Stimulated activated naive CD4-positive, alpha-beta T cell (primary cell): ENCODE results near the gene HIP1.
"Not testable (repeated sequence)": the region's sequence is repeated elsewhere in the genome, so short reads cannot be mapped to it uniquely, and the experiment has no call there.

Experiments
- DNase-seq, 6 experiments: peaks; one replicate each; lab custom pipeline; 2025; lab: John Stamatoyannopoulos, UW

Gene HIP1

GRCh38 chr7:75716992-75717626 is 21.6 kb downstream of the HIP1 start:
- no peak for DNase-seq

DNA sequence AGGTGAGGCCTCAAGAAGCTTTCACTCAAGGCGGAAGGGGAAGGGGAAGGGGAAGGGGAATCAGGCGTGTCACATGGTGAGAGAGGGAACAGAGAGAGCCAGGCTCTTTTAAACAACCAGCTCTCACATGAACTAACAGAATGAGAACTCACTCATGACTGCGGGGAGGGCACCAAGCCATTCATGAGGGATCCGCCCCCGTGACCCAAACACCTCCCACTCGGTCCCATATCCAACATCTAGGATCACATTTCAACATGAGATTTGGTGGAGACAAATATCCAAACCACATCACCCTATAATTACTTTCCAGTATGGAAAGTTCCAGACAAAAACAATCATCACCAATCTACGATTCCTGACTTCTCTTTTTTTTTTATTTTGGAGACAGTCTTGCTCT is 22.9 kb downstream of the HIP1 start:
- no peak for DNase-seq

- no peak for DNase-seq
Observed at GRCh38 chr7:75712517-75713361, 26.0 kb downstream of the HIP1 start.

DNA sequence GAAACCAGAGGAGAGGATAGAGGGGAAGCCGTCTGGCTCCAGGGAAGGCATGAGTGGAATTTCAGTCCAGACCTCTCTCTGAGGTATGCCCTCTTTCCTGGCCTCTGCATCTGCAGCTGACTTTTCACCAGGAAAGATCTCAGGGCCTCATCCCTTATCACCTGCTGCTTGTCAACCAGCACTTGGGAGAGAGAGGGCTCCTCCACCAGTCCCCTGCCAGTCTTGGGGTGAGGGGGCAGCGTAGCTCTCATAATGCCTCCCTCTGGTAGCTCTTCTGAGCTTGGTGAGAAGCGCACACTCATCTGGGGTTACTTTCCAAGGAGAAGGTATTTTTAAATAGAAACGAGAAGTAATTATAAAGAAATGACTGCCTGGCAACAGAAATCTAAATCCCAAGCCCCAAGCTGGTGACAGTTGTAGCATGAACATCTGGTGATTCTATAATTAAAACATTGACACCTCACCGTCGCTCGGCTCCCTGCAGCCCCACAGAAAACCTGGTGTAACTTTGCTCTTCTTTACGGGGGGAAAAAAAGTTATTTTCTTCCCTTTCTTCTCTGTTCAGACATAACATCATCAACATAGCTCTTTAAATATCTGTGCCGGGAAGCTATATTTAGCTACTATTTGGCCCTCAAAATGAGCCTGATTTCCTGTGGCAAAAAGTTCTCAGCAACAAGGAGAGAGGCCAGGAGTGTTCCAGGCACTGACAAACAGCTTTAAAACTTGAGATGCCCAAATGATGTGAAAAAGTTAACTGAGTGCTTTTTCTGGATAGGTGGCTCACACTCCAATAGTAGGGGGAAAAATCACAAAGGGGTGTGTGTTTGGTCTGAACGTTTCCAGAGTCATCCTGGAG is 26.9 kb downstream of the HIP1 start:
- DNase-seq = no peak

GRCh38 chr7:75711076-75711475 is 27.7 kb downstream of the HIP1 start:
- no peak for DNase-seq

DNA sequence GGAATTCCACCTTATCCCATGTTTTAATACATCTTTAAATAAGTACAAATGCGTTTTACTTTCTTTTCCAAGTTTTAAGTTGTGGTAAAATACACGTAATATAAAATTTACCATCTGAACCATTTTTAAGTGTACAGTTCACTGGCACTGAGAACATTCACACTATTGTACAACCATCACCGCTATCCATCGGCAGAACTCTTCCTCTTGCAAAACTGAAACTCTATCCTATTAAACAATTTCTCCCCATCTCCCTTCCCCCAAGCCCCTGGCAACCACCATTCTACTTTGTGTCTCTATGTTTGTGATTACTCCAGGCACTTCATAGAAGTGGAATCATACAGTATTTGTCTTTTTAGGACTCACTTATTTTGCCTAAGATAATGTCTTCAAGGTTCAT is 33.8 kb downstream of the HIP1 start:
- DNase-seq = no peak

DNA sequence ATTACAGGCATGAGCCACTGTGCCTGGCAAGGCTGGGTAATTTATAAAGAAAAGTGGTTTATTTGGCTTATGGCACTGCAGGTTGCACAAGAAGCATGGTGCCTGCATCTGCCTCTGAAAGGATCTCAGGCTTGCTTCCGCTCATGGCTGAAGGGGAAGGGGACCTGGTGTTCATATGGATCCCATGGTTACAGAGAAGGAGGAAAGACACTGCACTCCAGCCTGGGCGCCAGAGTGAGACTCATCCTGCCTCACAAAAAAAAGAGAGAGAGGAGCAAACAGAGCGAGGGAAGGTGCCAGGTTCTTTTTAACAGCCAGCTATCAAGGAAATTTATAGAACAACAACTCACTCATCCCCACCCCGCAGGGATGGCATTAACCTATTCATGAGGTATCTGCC is 36.2 kb downstream of the HIP1 start:
- no peak for DNase-seq

DNA sequence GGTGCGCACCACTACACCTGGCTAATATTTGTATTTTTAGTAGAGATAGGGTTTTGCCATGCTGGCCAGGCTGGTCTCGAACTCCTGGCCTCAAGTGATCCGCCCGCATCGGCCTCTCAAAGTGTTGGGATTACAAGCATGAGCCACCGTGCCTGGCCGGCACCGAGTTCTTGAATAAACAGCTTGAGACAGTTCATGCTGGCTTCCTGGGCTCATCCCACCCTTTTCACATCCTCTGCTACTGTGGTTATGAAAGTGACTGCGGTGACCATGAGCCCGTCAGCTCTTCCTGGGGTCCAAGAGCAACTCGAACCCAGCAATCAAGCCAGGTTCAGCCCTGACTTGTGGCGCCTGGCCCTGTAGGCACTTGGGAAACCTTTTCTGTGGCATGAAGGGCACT is 38.7 kb downstream of the HIP1 start:
- DNase-seq = no peak

DNA sequence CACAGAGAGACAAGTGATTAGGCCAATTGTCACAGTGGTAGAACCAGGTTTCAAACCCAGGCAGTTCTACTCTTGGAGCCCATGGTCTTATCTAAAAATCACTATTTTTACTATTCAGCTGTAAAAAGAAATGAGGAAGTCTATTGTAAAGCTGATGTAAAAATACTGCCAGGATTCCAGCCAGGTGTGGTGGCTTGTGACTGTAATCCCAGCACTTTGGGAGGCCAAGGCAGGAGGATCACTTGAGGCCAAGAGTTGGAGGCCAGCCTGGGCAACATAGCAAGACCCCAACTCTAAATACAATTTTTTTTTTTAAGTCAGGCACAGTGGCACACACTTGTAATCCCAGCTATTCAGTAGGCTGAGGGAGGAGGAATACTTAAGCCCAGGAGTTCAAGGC is 40.4 kb downstream of the HIP1 start:
- no peak for DNase-seq

GRCh38 chr7:75696263-75697037 is 42.3 kb downstream of the HIP1 start:
- DNase-seq = no peak

- no peak for DNase-seq
Observed at GRCh38 chr7:75694638-75695399, 43.9 kb downstream of the HIP1 start.

- not testable (repeated sequence) for DNase-seq
Observed at GRCh38 chr7:75693668-75694067, 45.1 kb downstream of the HIP1 start.

GRCh38 chr7:75691793-75692543 is 46.8 kb downstream of the HIP1 start:
- DNase-seq = no peak

GRCh38 chr7:75690121-75690523 is 48.6 kb downstream of the HIP1 start:
- DNase-seq = no peak

GRCh38 chr7:75689246-75690099 is 49.3 kb downstream of the HIP1 start:
- DNase-seq = no peak

- no peak for DNase-seq
Observed at GRCh38 chr7:75688200-75689136, 50.3 kb downstream of the HIP1 start.

DNA sequence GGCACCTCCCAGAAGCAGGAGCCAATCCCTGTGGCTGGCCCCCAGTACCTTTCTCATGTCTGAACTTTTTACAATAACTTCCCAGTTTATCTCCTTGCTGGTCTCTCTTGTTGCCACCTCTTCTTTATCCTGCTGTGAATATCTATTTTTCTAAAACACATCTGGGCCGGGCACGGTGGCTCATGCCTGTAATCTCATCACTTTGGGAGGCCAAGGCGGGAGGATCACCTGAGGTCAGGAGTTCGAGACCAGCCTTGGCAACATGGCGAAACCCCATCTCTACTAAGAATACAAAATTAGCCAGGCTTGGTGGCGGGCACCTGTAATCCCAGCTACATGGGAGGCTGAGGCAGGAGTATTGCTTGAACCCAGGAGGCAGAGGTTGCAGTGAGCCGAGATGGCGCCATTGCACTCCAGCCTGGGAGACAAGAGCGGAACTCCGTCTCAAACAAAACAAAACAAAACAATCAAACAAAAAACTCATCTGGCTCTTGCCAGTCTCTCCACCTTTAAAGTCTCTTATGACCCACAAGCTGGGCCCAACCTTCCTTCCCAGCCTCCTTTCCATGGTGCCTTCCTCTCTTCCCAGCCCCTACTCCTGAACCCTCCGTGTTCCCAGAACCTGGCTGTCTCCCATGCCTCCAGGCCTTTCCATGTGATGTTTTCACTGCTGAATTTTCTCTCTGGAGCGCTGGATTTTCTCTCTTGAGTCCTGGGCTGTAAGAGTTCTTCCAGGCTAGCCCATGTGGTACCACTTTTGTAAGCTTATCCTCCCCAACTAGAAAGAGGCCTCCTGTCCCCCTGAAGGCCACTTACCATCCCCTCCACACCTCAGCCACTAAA is 51.3 kb downstream of the HIP1 start:
- DNase-seq = no peak
